Measurements from ENCODE around the gene TBCK. TPM values are rescaled to one million over a fixed set of nuclear protein-coding genes. Genes with fewer than 3 reads are reported as not detected.

The TBCK gene
- total RNA-seq (2016; rRNA removed; fragmentation: Illumina TruSeq; extraction: Trizol) (44.3 and 51.0 TPM in 2 replicates), polyA plus RNA-seq (2011; rRNA removed) (55.7 and 62.4 TPM in 2 replicates), polyA minus RNA-seq (2011; rRNA and poly(A)+ RNA removed; ENCODE audit: low replicate concordance) (16.3 and 149 TPM in 2 replicates), Bru-seq, nascent RNA (percentile 89 among the genes with signal in this experiment), BruChase-seq, experiment 1, labeled RNA remaining after a 6-hour chase (percentile 72 among the genes with signal in this experiment), BruChase-seq, experiment 2, labeled RNA remaining after a 2-hour chase (percentile 86 among the genes with signal in this experiment)
- total RNA-seq (2016; cell fraction: cytosol; rRNA removed; fragmentation: Illumina TruSeq; extraction: Trizol; ENCODE audit: low read depth): 51.6 and 59.0 TPM in 2 replicates
- total RNA-seq (2016; cell fraction: insoluble cytoplasmic fraction; rRNA removed; fragmentation: Illumina TruSeq; extraction: Trizol): 38.7 and 48.0 TPM in 2 replicates
- total RNA-seq (2016; cell fraction: membrane; rRNA removed; fragmentation: Illumina TruSeq; extraction: Trizol): 31.2 and 40.8 TPM in 2 replicates
- total RNA-seq (2016; cell fraction: nucleus; rRNA removed; fragmentation: Illumina TruSeq; extraction: Trizol): 170 and 177 TPM in 2 replicates
- 20.1 and 25.7 TPM in 2 replicates for polyA plus RNA-seq (2011; cell fraction: cytosol; rRNA removed)
- polyA plus RNA-seq (2011; cell fraction: nucleus; rRNA removed): 121 and 149 TPM in 2 replicates
- polyA plus RNA-seq (2012): 24.7 and 32.0 TPM in 2 replicates
- 1.9 and 2.8 TPM in 2 replicates for polyA plus RNA-seq (2016; cell fraction: cytosol; fragmentation: Illumina TruSeq; extraction: Trizol; ENCODE audit: low read depth)
- 27.6 and 28.6 TPM in 2 replicates for polyA plus RNA-seq (2016; cell fraction: insoluble cytoplasmic fraction; fragmentation: Illumina TruSeq; extraction: Trizol; ENCODE audit: low read depth)
- 6.4 and 6.6 TPM in 2 replicates for polyA plus RNA-seq (2016; cell fraction: membrane; fragmentation: Illumina TruSeq; extraction: Trizol; ENCODE audit: low read depth)
- 52.1 and 53.0 TPM in 2 replicates for polyA plus RNA-seq (2016; cell fraction: nucleus; fragmentation: Illumina TruSeq; extraction: Trizol; ENCODE audit: insufficient read depth, low read depth)
- polyA minus RNA-seq (2011; cell fraction: cytosol; rRNA and poly(A)+ RNA removed): 25.6 and 32.7 TPM in 2 replicates
- 587 and 688 TPM in 2 replicates for polyA minus RNA-seq (2011; cell fraction: nucleus; rRNA and poly(A)+ RNA removed)
- long read RNA-seq, experiment 1, transcript TBCK-204 (26 exons, 3,047 nt): major isoform, 8 of 18 reads
- long read RNA-seq, experiment 1, partial matches to known transcripts: 4 of 18 reads
- long read RNA-seq, experiment 1, other reads (novel, unspliced or antisense): 5 of 18 reads
- long read RNA-seq, experiment 2, partial matches to known transcripts: 2 of 21 reads
- long read RNA-seq, experiment 2, other reads (novel, unspliced or antisense): 19 of 21 reads

DNA sequence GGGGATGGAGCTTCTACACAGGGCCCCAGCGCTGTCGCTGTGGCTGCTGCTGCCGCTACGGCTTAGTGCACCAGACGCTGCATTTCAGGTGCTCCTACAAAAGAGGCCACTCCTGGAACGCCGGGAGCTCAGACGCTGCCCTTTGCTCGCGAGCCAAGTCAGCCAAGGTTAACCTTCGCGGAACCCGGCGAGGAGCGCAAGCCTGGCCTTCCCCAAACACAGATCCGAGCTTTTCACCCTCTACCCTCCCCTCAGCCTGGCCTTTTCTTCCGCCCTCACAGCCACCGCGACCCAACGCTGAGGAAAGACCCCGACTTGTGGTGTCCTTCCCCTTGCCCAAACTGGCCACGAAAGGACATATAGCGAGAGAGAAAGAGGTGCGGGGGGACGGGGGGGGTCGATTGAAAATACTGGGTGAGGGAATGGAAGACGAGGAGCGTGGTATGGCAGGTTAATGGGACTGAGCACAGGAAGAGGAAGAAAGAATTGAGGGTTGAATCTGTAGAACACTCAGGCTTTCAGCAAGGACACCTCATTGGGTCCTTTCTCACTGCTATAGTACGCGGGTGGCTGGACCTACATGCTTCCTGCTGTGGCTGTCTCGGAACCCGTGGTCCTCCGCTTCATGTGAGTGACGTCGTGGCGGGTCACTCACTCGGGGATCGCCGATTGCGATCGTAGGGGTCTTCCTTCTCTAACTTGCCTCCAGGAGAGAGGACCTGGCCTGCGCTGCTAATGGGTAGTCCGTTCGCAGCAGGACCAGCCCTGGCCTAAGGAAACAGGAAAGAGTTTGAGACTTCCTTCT is at the start of gene TBCK, which contains the start of gene AIMP1:
TBCK (minus strand) TSS at position 242 of the 805 bp plus-strand sequence. CDS start 7,249 bp downstream, outside the sequence.
AIMP1 (plus strand) TSS at position 583 of the 805 bp plus-strand sequence. CDS start 8,460 bp downstream, outside the sequence.
- H3K4me2 ChIP-seq (ENCODE audit: low read depth, low read length): peak within 1 kb of the TSS; percentile 75
- no TSS peak for BruUV-seq (replicated peaks)
- H3K4me3 ChIP-seq (replicated peaks in 1 of 3; ENCODE audit: insufficient read depth in 1 of 3, low read depth in 2 of 3, low read length in 3 of 3): peak within 1 kb of the TSS; percentile 89 to 97 (median 93)
- in situ Hi-C loops (cut with HindIII; ENCODE audit: extremely low pct_ligation_motif_present, low pct_unique_long_range_greater_than_20kb) (no loop called here), intact Hi-C loops (cut with micrococcal nuclease; ENCODE audit: unreplicated experiment) (loop anchor here (1.0 to 10.0 kb wide), 5 partner anchors 29 to 611 kb away; partner anchors contain the start of genes GIMD1, GSTCD and INTS12)
- peaks cover 59% of the 10 kb centered on the region for H3K4me1 ChIP-seq (ENCODE audit: insufficient read depth, low read length)
- H4K20me1 ChIP-seq (ENCODE audit: insufficient read depth, low read length): no peaks in the 10 kb centered on the region
- POLR2A ChIA-PET: interaction anchor here (0.7 to 2.7 kb wide), 25 partner anchors 10 to 79 kb away, joined by 3 to 45 read pairs (median 5); no protein-coding TSS in a partner anchor
- peak within 1 kb of the TSS; percentile 99 for H3K9ac ChIP-seq (ENCODE audit: insufficient read depth, low read depth, low read length)
- H2AFZ ChIP-seq (ENCODE audit: low read length): peak within 1 kb of the TSS; percentile 66
- 0 out of 5 replicates have a peak, but pooled peaks cover 0 to 4% of the 10 kb centered on the region in 2 experiments for H3K36me3 ChIP-seq (replicated peaks in 1 of 2; ENCODE audit: control insufficient read depth in 1 of 2, insufficient read depth in 2 of 2, low read length in 2 of 2)
- ATAC-seq: peak; percentile 92
- peak within 1 kb of the TSS; percentile 99 for H3K27ac ChIP-seq (ENCODE audit: extremely low read length, insufficient read depth, low read length)
- CTCF ChIA-PET (ENCODE audit: low intra/inter-chr PET ratio, low total read pairs): no interaction called here
- under 1% methylated on average over 26 of the region's 44 CpGs for WGBS (ENCODE audit: low lambda C conversion rate)
- peak; percentile 74 for FAIRE-seq
- no peaks in the 10 kb centered on the region for H3K9me3 ChIP-seq (ENCODE audit: low read length)
- H3K79me2 ChIP-seq (ENCODE audit: insufficient read depth, low read length): peaks cover 94% of the 10 kb centered on the region
- DNase-seq (ENCODE audit: low spot score): peak; percentile 88
- H3K27me3 ChIP-seq (ENCODE audit: control insufficient read depth in 1 of 2, insufficient read depth in 2 of 2, low read length in 2 of 2): no peaks in the 10 kb centered on the region; a peak in 2 of 5 replicates
- no peak for TF ChIP-seq ZNF33B (CRISPR knock-in tag; IDR thresholded peaks at IDR 0.05)
- TF ChIP-seq SRF (IDR thresholded peaks at IDR 0.05; ENCODE audit: low read depth, low read length): no peak
- TF ChIP-seq, protein P1, sequence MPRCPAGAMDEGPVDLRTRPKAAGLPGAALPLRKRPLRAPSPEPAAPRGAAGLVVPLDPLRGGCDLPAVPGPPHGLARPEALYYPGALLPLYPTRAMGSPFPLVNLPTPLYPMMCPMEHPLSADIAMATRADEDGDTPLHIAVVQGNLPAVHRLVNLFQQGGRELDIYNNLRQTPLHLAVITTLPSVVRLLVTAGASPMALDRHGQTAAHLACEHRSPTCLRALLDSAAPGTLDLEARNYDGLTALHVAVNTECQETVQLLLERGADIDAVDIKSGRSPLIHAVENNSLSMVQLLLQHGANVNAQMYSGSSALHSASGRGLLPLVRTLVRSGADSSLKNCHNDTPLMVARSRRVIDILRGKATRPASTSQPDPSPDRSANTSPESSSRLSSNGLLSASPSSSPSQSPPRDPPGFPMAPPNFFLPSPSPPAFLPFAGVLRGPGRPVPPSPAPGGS (CRISPR knock-in tag; IDR thresholded peaks at IDR 0.05): 0 out of 2 replicates have a peak, but pooled peaks have one; percentile 29
- peak; percentile 31; the same call in 1 of the 2 replicates for TF ChIP-seq HIVEP1 (CRISPR knock-in tag; IDR thresholded peaks at IDR 0.05)
- peak; percentile 78 for TF ChIP-seq ELF1 (CRISPR knock-in tag; IDR thresholded peaks at IDR 0.05)
- TF ChIP-seq ZNF234 (CRISPR knock-in tag; conservative IDR thresholded peaks at IDR 0.05): no peak
- no peak for TF ChIP-seq TOPORS (CRISPR knock-in tag; IDR thresholded peaks at IDR 0.05)
- TF ChIP-seq PAWR (CRISPR knock-in tag; IDR thresholded peaks at IDR 0.05; ENCODE audit: borderline replicate concordance): no peak
- peak; percentile 81 for TF ChIP-seq SALL1 (CRISPR knock-in tag; IDR thresholded peaks at IDR 0.05)
- TF ChIP-seq ZNF569 (CRISPR knock-in tag; IDR thresholded peaks at IDR 0.05; ENCODE audit: borderline replicate concordance): no peak
- peak; percentile 3; the same call in 1 of the 2 replicates for TF ChIP-seq ZNF747 (CRISPR knock-in tag; IDR thresholded peaks at IDR 0.05; ENCODE audit: borderline replicate concordance)
- TF ChIP-seq, protein P2, sequence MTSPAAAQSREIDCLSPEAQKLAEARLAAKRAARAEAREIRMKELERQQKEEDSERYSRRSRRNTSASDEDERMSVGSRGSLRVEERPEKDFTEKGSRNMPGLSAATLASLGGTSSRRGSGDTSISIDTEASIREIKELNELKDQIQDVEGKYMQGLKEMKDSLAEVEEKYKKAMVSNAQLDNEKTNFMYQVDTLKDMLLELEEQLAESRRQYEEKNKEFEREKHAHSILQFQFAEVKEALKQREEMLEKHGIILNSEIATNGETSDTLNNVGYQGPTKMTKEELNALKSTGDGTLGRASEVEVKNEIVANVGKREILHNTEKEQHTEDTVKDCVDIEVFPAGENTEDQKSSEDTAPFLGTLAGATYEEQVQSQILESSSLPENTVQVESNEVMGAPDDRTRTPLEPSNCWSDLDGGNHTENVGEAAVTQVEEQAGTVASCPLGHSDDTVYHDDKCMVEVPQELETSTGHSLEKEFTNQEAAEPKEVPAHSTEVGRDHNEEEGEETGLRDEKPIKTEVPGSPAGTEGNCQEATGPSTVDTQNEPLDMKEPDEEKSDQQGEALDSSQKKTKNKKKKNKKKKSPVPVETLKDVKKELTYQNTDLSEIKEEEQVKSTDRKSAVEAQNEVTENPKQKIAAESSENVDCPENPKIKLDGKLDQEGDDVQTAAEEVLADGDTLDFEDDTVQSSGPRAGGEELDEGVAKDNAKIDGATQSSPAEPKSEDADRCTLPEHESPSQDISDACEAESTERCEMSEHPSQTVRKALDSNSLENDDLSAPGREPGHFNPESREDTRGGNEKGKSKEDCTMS (CRISPR knock-in tag; conservative IDR thresholded peaks at IDR 0.05): peak; percentile 14; the same call in 1 of the 2 replicates
- no peak; the same call in 1 of the 2 replicates for TF ChIP-seq JUN (CRISPR knock-in tag; IDR thresholded peaks at IDR 0.05)
- peak; percentile 36; the same call in 1 of the 2 replicates for TF ChIP-seq ZC3H4 (CRISPR knock-in tag; IDR thresholded peaks at IDR 0.05; ENCODE audit: borderline replicate concordance)
